HEK293 (cell line): ENCODE data around the gene SEMA3A.

Experiments
- CTCF ChIA-PET: fragments of 350-600 bp; formaldehyde crosslinking; extraction: SDS; loops from one replicate; lab custom pipeline; 2021; ENCODE audit warnings: antibody characterized with exemption; lab: Yijun Ruan, JAX
- POLR2A ChIA-PET: fragments of 300-600 bp; formaldehyde crosslinking; extraction: SDS; loops from one replicate; lab custom pipeline; 2020; ENCODE audit warnings: antibody characterized with exemption, inconsistent platforms; lab: Yijun Ruan, JAX
- H3K27ac ChIP-seq: fragments of 200-500 bp; sonication (Bioruptor generic); 2 replicates; pipeline ENCODE4 v1.5.1; 2014; ENCODE audit warnings: low read depth, low read length, control low read depth, inconsistent platforms; ENCODE audit errors: extremely low read depth
- H3K36me3 ChIP-seq, 2 experiments: fragments of 200-500 bp in 1 of 2; sonication (Bioruptor generic) in 1 of 2; 1 replicate in 1 of 2; 2 replicates in 1 of 2; pipeline ENCODE4 v1.5.1; 2014 to 2017; ENCODE audit warnings: inconsistent platforms in 2 of 2, low read length in 2 of 2; ENCODE audit not compliant: control insufficient read depth in 2 of 2, insufficient read depth in 1 of 2
- H3K4me1 ChIP-seq: fragments of 200-500 bp; sonication (Bioruptor generic); 2 replicates; pipeline ENCODE4 v1.5.1; 2014; ENCODE audit warnings: mild to moderate bottlenecking, low read length, inconsistent platforms; ENCODE audit not compliant: control insufficient read depth, insufficient read depth
- H3K4me3 ChIP-seq: 2 replicates; pipeline ENCODE4 v1.5.1; 2011; ENCODE audit warnings: low read depth, mild to moderate bottlenecking, control low read depth, low read length, moderate library complexity
- H3K9me3 ChIP-seq: fragments of 200-500 bp; sonication (Bioruptor generic); 2 replicates; pipeline ENCODE4 v1.5.1; 2014; ENCODE audit warnings: low read depth, low read length, inconsistent platforms; ENCODE audit not compliant: control insufficient read depth, insufficient read depth
- KLF8 ChIP-seq: fragments of 450-650 bp; formaldehyde crosslinking; IDR thresholded peaks from 2 replicates; pipeline ENCODE4 v1.5.1; 2016; ENCODE audit warnings: missing biosample characterization, missing genetic modification characterization
- OVOL3 ChIP-seq: fragments of 450-650 bp; formaldehyde crosslinking; IDR thresholded peaks from 2 replicates; pipeline ENCODE4 v1.5.1; 2016; ENCODE audit warnings: missing biosample characterization, missing genetic modification characterization
- PRDM1 ChIP-seq: fragments of 450-650 bp; formaldehyde crosslinking; IDR thresholded peaks from 2 replicates; pipeline ENCODE4; 2016; ENCODE audit warnings: missing biosample characterization, missing genetic modification characterization
- PRDM6 ChIP-seq: fragments of 450-650 bp; formaldehyde crosslinking; IDR thresholded peaks from 2 replicates; pipeline ENCODE4 v1.5.1; 2017; ENCODE audit warnings: missing biosample characterization, missing genetic modification characterization
- REPIN1 ChIP-seq: fragments of 450-650 bp; formaldehyde crosslinking; IDR thresholded peaks from 2 replicates; pipeline ENCODE4 v1.5.1; 2017; ENCODE audit warnings: missing biosample characterization, missing genetic modification characterization, low read depth
- REST ChIP-seq: fragments of 450-650 bp; formaldehyde crosslinking; IDR thresholded peaks from 2 replicates; pipeline ENCODE4 v1.5.1; 2016; ENCODE audit warnings: missing biosample characterization, missing genetic modification characterization
- ZBTB20 ChIP-seq: fragments of 450-650 bp; formaldehyde crosslinking; IDR thresholded peaks from 2 replicates; pipeline ENCODE4 v1.5.1; 2016; ENCODE audit warnings: missing biosample characterization, missing genetic modification characterization
- ZBTB8A ChIP-seq: fragments of 450-650 bp; formaldehyde crosslinking; IDR thresholded peaks from 2 replicates; pipeline ENCODE4 v1.5.1; 2016; ENCODE audit warnings: missing biosample characterization, missing genetic modification characterization
- ZNF121 ChIP-seq: fragments of 450-650 bp; formaldehyde crosslinking; IDR thresholded peaks from 2 replicates; pipeline ENCODE4 v1.5.1; 2016; ENCODE audit warnings: missing biosample characterization, missing genetic modification characterization
- ZNF18 ChIP-seq: fragments of 450-650 bp; formaldehyde crosslinking; IDR thresholded peaks from 2 replicates; pipeline ENCODE4 v1.5.1; 2016; ENCODE audit warnings: missing biosample characterization, missing genetic modification characterization
- ZNF214 ChIP-seq: fragments of 450-650 bp; formaldehyde crosslinking; IDR thresholded peaks from 2 replicates; pipeline ENCODE4 v1.5.1; 2017; ENCODE audit warnings: missing biosample characterization, mild to moderate bottlenecking, missing genetic modification characterization, borderline replicate concordance
- ZNF248 ChIP-seq: fragments of 450-650 bp; formaldehyde crosslinking; IDR thresholded peaks from 2 replicates; pipeline ENCODE4 v1.5.1; 2017; ENCODE audit warnings: missing biosample characterization, missing genetic modification characterization
- ZNF571 ChIP-seq: fragments of 450-650 bp; formaldehyde crosslinking; IDR thresholded peaks from 2 replicates; pipeline ENCODE4 v1.5.0; 2017; ENCODE audit warnings: missing biosample characterization, missing genetic modification characterization
- ZNF621 ChIP-seq: fragments of 450-650 bp; formaldehyde crosslinking; IDR thresholded peaks from 2 replicates; pipeline ENCODE4 v1.5.1; 2017; ENCODE audit warnings: missing biosample characterization, missing genetic modification characterization
- ZNF624 ChIP-seq: fragments of 450-650 bp; formaldehyde crosslinking; IDR thresholded peaks from 2 replicates; pipeline ENCODE4 v1.5.1; 2017; ENCODE audit warnings: missing biosample characterization, missing genetic modification characterization
- ZNF626 ChIP-seq: fragments of 450-650 bp; sonication (Bioruptor Pico); formaldehyde crosslinking; IDR thresholded peaks from 2 replicates; pipeline ENCODE4 v1.5.1; 2018; ENCODE audit warnings: missing biosample characterization, missing genetic modification characterization, inconsistent platforms
- ZNF776 ChIP-seq: fragments of 450-650 bp; formaldehyde crosslinking; IDR thresholded peaks from 2 replicates; pipeline ENCODE4 v1.5.0; 2017; ENCODE audit warnings: missing biosample characterization, missing genetic modification characterization, borderline replicate concordance
- TF ChIP-seq, protein P1 (sequence below): fragments of 450-650 bp; formaldehyde crosslinking; IDR thresholded peaks from 2 replicates; pipeline ENCODE4 v1.5.1; 2016; ENCODE audit warnings: missing biosample characterization, missing genetic modification characterization
- TF ChIP-seq, protein P2 (sequence below): fragments of 450-650 bp; formaldehyde crosslinking; IDR thresholded peaks from 2 replicates; pipeline ENCODE4 v1.5.1; 2017; ENCODE audit warnings: missing biosample characterization, missing genetic modification characterization
- TF ChIP-seq, protein P3 (sequence below): fragments of 450-650 bp; IDR thresholded peaks from 2 replicates; pipeline ENCODE4 v1.5.1; 2018; ENCODE audit warnings: missing biosample characterization, missing genetic modification characterization

The SEMA3A gene

GRCh38 chr7:84085147-84085546 lies 109.4 kb downstream of the SEMA3A start (continued):
- TF ChIP-seq PRDM6 (tag by site-specific recombination) (peak; percentile 16; the same call in 1 of the 2 replicates), ZNF121 (tag by site-specific recombination) (no peak), ZNF626 (no peak), ZNF571 (tag by site-specific recombination) (no peak), OVOL3 (tag by site-specific recombination) (no peak), ZNF776 (no peak)
- TF ChIP-seq, protein P1, sequence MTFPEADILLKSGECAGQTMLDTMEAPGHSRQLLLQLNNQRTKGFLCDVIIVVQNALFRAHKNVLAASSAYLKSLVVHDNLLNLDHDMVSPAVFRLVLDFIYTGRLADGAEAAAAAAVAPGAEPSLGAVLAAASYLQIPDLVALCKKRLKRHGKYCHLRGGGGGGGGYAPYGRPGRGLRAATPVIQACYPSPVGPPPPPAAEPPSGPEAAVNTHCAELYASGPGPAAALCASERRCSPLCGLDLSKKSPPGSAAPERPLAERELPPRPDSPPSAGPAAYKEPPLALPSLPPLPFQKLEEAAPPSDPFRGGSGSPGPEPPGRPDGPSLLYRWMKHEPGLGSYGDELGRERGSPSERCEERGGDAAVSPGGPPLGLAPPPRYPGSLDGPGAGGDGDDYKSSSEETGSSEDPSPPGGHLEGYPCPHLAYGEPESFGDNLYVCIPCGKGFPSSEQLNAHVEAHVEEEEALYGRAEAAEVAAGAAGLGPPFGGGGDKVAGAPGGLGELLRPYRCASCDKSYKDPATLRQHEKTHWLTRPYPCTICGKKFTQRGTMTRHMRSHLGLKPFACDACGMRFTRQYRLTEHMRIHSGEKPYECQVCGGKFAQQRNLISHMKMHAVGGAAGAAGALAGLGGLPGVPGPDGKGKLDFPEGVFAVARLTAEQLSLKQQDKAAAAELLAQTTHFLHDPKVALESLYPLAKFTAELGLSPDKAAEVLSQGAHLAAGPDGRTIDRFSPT (tag by site-specific recombination), result no peak
- TF ChIP-seq, protein P2, sequence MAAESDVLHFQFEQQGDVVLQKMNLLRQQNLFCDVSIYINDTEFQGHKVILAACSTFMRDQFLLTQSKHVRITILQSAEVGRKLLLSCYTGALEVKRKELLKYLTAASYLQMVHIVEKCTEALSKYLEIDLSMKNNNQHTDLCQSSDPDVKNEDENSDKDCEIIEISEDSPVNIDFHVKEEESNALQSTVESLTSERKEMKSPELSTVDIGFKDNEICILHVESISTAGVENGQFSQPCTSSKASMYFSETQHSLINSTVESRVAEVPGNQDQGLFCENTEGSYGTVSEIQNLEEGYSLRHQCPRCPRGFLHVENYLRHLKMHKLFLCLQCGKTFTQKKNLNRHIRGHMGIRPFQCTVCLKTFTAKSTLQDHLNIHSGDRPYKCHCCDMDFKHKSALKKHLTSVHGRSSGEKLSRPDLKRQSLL (tag by site-specific recombination), result no peak

DNA sequence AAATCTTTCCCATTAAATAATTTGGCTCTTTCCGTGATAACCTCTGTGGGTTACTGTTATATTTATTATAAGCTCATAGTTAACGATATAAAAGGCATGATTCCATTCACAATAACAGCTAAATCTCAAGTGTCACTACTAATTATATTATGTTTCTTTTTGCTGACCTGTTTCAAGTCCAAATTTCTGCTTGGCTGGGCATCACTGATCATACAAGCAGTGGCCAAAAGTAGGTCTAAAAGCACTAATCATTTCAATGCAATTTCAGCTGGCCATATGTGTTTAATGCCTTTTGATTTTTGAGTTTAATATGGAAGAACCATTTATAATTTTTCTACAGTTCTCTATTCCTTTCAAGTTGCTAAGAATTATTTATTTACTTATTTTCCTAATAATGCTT lies 110.7 kb downstream of the SEMA3A start:
- ChIA-PET CTCF (no interaction called here), POLR2A (no interaction called here)

DNA sequence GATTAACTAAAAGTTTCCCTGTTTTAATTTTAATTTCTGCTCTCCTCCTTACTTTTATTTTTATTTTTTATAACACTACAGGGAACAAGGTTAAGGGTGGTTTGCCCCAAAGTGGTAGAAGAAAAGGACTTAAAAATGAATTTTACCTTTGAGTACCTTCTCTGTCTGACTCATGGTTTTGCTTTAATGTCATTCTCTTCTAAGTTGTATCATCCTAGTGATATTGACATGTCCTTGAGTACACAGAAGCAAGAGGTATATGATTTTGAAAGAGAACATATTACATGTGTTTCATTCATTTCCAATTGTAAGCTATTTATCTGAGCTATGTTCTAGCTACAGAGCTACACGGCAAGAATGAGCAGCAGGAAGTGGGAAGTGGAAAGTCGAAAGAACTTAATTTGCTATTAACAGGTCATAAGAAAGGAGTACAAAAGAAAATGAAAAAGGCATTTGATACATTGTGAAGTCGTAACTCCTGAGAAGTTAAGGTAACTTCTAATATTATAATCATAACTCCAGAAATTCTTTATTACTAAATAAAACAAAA lies 112.5 kb downstream of the SEMA3A start:
- ChIA-PET CTCF (interaction anchor here (0.6 kb wide), 1 partner anchor 9 kb away, joined by 4 read pairs; no protein-coding TSS in a partner anchor), POLR2A (interaction anchor here (0.6 kb wide), 1 partner anchor 9 kb away, joined by 3 read pairs; no protein-coding TSS in a partner anchor)
- Histone ChIP-seq H3K27ac (no peak overlapping the region), H3K4me3 (no peak overlapping the region), H3K4me1 (peaks cover 7% of the 10 kb centered on the region; the same call in 1 of the 2 replicates), H3K9me3 (no peaks in the 10 kb centered on the region), H3K36me3 (no peaks in the 10 kb centered on the region)
- TF ChIP-seq ZNF624 (tag by site-specific recombination) (no peak), ZBTB20 (tag by site-specific recombination) (no peak), REST (no peak), REPIN1 (tag by site-specific recombination) (no peak), ZNF121 (tag by site-specific recombination) (no peak), ZNF18 (tag by site-specific recombination) (no peak), ZNF621 (tag by site-specific recombination) (no peak), ZNF214 (tag by site-specific recombination) (no peak)
- TF ChIP-seq, protein P3, sequence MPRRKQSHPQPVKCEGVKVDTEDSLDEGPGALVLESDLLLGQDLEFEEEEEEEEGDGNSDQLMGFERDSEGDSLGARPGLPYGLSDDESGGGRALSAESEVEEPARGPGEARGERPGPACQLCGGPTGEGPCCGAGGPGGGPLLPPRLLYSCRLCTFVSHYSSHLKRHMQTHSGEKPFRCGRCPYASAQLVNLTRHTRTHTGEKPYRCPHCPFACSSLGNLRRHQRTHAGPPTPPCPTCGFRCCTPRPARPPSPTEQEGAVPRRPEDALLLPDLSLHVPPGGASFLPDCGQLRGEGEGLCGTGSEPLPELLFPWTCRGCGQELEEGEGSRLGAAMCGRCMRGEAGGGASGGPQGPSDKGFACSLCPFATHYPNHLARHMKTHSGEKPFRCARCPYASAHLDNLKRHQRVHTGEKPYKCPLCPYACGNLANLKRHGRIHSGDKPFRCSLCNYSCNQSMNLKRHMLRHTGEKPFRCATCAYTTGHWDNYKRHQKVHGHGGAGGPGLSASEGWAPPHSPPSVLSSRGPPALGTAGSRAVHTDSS (tag by site-specific recombination), result no peak

More for the DNA sequence above, 110.7 kb downstream of the SEMA3A start:
- TF ChIP-seq ZBTB8A (no peak), PRDM1 (tag by site-specific recombination) (no peak), ZNF248 (no peak), KLF8 (tag by site-specific recombination) (no peak)
- Histone ChIP-seq H3K27ac (no peak overlapping the region), H3K36me3 (no peaks in the 10 kb centered on the region), H3K4me3 (no peak overlapping the region), H3K4me1 (peaks cover 7% of the 10 kb centered on the region; the same call in 1 of the 2 replicates), H3K9me3 (no peaks in the 10 kb centered on the region)
